ENCODE measurements around the gene MEX3A. TPM values are rescaled to one million over a fixed set of nuclear protein-coding genes. Genes with fewer than 3 reads are reported as not detected.
A peak's percentile ranks its signal among the peaks of the same experiment; 100 is the strongest.

Gene MEX3A
- total RNA-seq, 1 experiment from 2014 or later: 52.7 TPM

- H3K27me3 ChIP-seq (ENCODE audit: control insufficient read depth, insufficient read depth, low read length): no peaks in the 10 kb centered on the region
- peaks cover 15% of the 10 kb centered on the region for H3K36me3 ChIP-seq (replicated peaks; ENCODE audit: control insufficient read depth, insufficient read depth, low read length)
- peak; percentile 43 for DNase-seq
- H3K4me3 ChIP-seq (ENCODE audit: insufficient read depth, low read depth, low read length): no peak overlapping the region
Observed at GRCh38 chr1:156070548-156070947, 11.7 kb downstream of the MEX3A start.

- no peak for DNase-seq
- H3K4me3 ChIP-seq (ENCODE audit: insufficient read depth, low read depth, low read length): no peak overlapping the region
- H3K36me3 ChIP-seq (replicated peaks; ENCODE audit: control insufficient read depth, insufficient read depth, low read length): peaks cover 15% of the 10 kb centered on the region
- H3K27me3 ChIP-seq (ENCODE audit: control insufficient read depth, insufficient read depth, low read length): no peaks in the 10 kb centered on the region
Observed at GRCh38 chr1:156069490-156070455, 12.5 kb downstream of the MEX3A start.

GRCh38 chr1:156067262-156067661 is 15.0 kb downstream of the MEX3A start:
- Histone ChIP-seq H3K27me3 (ENCODE audit: control insufficient read depth, insufficient read depth, low read length) (no peaks in the 10 kb centered on the region), H3K4me3 (ENCODE audit: insufficient read depth, low read depth, low read length) (no peak overlapping the region), H3K36me3 (replicated peaks; ENCODE audit: control insufficient read depth, insufficient read depth, low read length) (peaks cover 10% of the 10 kb centered on the region)
- no peak for DNase-seq

GRCh38 chr1:156065871-156066270 is 16.4 kb downstream of the MEX3A start:
- DNase-seq: peak; percentile 55
- Histone ChIP-seq H3K36me3 (replicated peaks; ENCODE audit: control insufficient read depth, insufficient read depth, low read length) (peaks cover 10% of the 10 kb centered on the region), H3K4me3 (ENCODE audit: insufficient read depth, low read depth, low read length) (no peak overlapping the region), H3K27me3 (ENCODE audit: control insufficient read depth, insufficient read depth, low read length) (peaks cover 2% of the 10 kb centered on the region; the same call in 1 of the 2 replicates)

- Histone ChIP-seq H3K27me3 (ENCODE audit: control insufficient read depth, insufficient read depth, low read length) (peaks cover 2% of the 10 kb centered on the region; the same call in 1 of the 2 replicates), H3K4me3 (ENCODE audit: insufficient read depth, low read depth, low read length) (no peak overlapping the region), H3K36me3 (replicated peaks; ENCODE audit: control insufficient read depth, insufficient read depth, low read length) (peaks cover 10% of the 10 kb centered on the region)
- no peak for DNase-seq
Observed at GRCh38 chr1:156065212-156065611, 17.1 kb downstream of the MEX3A start.

GRCh38 chr1:156064615-156065014 is 17.6 kb downstream of the MEX3A start:
- no peak for DNase-seq
- Histone ChIP-seq H3K4me3 (ENCODE audit: insufficient read depth, low read depth, low read length) (no peak overlapping the region), H3K27me3 (ENCODE audit: control insufficient read depth, insufficient read depth, low read length) (peaks cover 2% of the 10 kb centered on the region; the same call in 1 of the 2 replicates), H3K36me3 (replicated peaks; ENCODE audit: control insufficient read depth, insufficient read depth, low read length) (peaks cover 6% of the 10 kb centered on the region)

GRCh38 chr1:156063997-156064285 is 18.3 kb downstream of the MEX3A start:
- H3K27me3 ChIP-seq (ENCODE audit: control insufficient read depth, insufficient read depth, low read length): peaks cover 2% of the 10 kb centered on the region; the same call in 1 of the 2 replicates
- H3K4me3 ChIP-seq (ENCODE audit: insufficient read depth, low read depth, low read length): no peak overlapping the region
- H3K36me3 ChIP-seq (replicated peaks; ENCODE audit: control insufficient read depth, insufficient read depth, low read length): peaks cover 5% of the 10 kb centered on the region
- DNase-seq: no peak

- H3K4me3 ChIP-seq (ENCODE audit: insufficient read depth, low read depth, low read length): no peak overlapping the region
- H3K36me3 ChIP-seq (replicated peaks; ENCODE audit: control insufficient read depth, insufficient read depth, low read length): peaks cover 2% of the 10 kb centered on the region
- H3K27me3 ChIP-seq (ENCODE audit: control insufficient read depth, insufficient read depth, low read length): peaks cover 2% of the 10 kb centered on the region; the same call in 1 of the 2 replicates
- no peak for DNase-seq
Observed at GRCh38 chr1:156062189-156062588, 20.1 kb downstream of the MEX3A start.

- H3K4me3 ChIP-seq (ENCODE audit: insufficient read depth, low read depth, low read length): peak within 1 kb of the TSS; percentile 55
- peaks cover 2% of the 10 kb centered on the region; the same call in 1 of the 2 replicates for H3K27me3 ChIP-seq (ENCODE audit: control insufficient read depth, insufficient read depth, low read length)
- peaks cover 5% of the 10 kb centered on the region for H3K36me3 ChIP-seq (replicated peaks; ENCODE audit: control insufficient read depth, insufficient read depth, low read length)
- peak; percentile 87 for DNase-seq
Observed at GRCh38 chr1:156060937-156061636, 21.2 kb downstream of the MEX3A start, which contains the start of gene RAB25. Gene RAB25 (plus strand): TSS chr1:156061160. CDS start chr1:156061401, 241 bp downstream.

- Histone ChIP-seq H3K4me3 (ENCODE audit: insufficient read depth, low read depth, low read length) (no peak overlapping the region), H3K36me3 (replicated peaks; ENCODE audit: control insufficient read depth, insufficient read depth, low read length) (peaks cover 5% of the 10 kb centered on the region), H3K27me3 (ENCODE audit: control insufficient read depth, insufficient read depth, low read length) (no peaks in the 10 kb centered on the region)
- DNase-seq: no peak
Observed at GRCh38 chr1:156056326-156056849, 25.9 kb downstream of the MEX3A start.

GRCh38 chr1:156055281-156056048 is 26.8 kb downstream of the MEX3A start:
- Histone ChIP-seq H3K4me3 (ENCODE audit: insufficient read depth, low read depth, low read length) (peak overlapping the region; percentile 100), H3K36me3 (replicated peaks; ENCODE audit: control insufficient read depth, insufficient read depth, low read length) (peaks cover 5% of the 10 kb centered on the region), H3K27me3 (ENCODE audit: control insufficient read depth, insufficient read depth, low read length) (no peaks in the 10 kb centered on the region)
- DNase-seq: no peak

GRCh38 chr1:156054500-156055280 is 27.6 kb downstream of the MEX3A start, which contains the start of gene LAMTOR2:
Gene LAMTOR2 (plus strand): TSS chr1:156054782. CDS start chr1:156054890, 108 bp downstream.
- Histone ChIP-seq H3K4me3 (ENCODE audit: insufficient read depth, low read depth, low read length) (peak within 1 kb of the TSS; percentile 100), H3K27me3 (ENCODE audit: control insufficient read depth, insufficient read depth, low read length) (no peaks in the 10 kb centered on the region), H3K36me3 (replicated peaks; ENCODE audit: control insufficient read depth, insufficient read depth, low read length) (peaks cover 9% of the 10 kb centered on the region)
- peak; percentile 95 for DNase-seq

GRCh38 chr1:156053768-156054499 is 28.3 kb downstream of the MEX3A start, which contains the start of gene UBQLN4:
Gene UBQLN4 (minus strand): TSS chr1:156053798. CDS start chr1:156053701, 97 bp downstream.
- Histone ChIP-seq H3K27me3 (ENCODE audit: control insufficient read depth, insufficient read depth, low read length) (no peaks in the 10 kb centered on the region), H3K4me3 (ENCODE audit: insufficient read depth, low read depth, low read length) (peak within 1 kb of the TSS; percentile 100)
- DNase-seq: peak; percentile 99

More at GRCh38 chr1:156053768-156054499, 28.3 kb downstream of the MEX3A start, which contains the start of gene UBQLN4:
- H3K36me3 ChIP-seq (replicated peaks; ENCODE audit: control insufficient read depth, insufficient read depth, low read length): peaks cover 12% of the 10 kb centered on the region
